ENCODE results near the gene CCT5.
A peak's percentile ranks its signal among the peaks of the same experiment; 100 is the strongest.
"Not testable (repeated sequence)": the region's sequence is repeated elsewhere in the genome, so short reads cannot be mapped to it uniquely, and the experiment has no call there.

The CCT5 gene

DNA sequence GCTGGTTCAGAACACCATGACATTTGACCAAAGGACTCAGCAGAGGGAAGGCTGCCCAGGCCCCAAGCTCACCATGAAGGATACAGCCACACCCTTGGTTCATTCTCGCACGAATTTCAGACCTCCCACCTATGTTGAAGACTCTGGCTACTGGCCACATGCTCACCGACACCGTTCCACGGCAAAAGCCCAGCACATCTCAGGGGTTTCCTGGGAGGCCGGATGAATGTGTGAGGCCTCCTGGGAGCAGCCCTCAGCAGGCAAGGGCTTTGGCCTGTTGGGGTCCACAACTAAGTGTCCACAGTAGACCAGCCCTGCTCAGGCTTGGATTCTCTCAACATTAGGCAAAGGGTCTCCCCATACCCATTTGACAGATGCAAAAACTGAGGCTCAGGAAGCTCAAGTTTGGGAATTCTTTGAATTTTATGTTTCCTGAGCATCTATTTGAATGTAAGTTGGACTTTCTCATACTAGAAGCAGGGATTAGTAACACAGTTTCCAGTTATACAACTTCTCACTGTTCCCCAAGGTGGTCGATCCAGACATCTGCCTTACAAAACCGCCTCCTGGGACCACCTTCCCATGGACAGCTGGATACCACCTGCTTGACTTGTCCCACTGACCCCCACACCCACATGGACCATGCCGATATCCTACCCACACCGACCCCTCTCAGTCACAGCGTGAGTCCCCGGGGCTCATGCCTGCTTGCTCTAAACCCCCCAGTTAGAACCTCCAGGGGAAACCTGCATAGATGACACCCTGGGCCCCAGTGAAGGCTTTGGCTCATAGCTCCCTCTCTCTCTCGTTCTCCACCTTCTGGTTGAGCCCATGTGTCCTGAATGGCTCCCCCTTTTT, 27.9 kb downstream of the CCT5 start:
- no peak for DNase-seq (ENCODE audit: low read depth)

DNA sequence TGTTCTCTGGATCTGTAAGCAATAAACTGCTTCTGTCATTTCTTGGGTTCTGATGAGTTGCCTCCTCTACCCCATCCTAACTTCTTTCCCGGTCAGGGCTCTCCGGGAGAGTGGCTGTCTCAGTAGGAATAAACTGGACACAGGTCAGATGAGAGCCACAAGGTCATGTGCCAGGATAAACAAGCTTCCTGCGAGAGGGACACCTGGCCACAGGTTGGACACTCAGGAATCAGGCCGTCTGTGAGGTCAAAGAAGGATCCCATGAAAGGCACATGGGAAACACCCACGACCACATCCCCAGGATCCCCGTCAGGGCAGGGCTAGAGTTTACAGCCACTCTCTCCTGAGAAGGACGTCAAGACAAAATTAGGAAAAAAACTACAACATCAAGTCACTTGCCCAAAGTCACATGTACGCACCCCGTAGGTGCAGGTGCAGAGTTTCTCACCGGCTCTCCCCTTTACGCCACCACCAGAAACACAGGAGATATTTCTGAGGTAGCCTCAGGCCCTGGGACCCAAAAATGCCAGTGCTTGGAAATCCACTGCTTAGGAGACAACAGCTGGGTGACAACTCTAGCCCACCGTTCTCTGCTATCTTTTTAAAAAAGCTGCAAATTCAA, 28.7 kb downstream of the CCT5 start:
- no peak for DNase-seq (ENCODE audit: low read depth)

DNA sequence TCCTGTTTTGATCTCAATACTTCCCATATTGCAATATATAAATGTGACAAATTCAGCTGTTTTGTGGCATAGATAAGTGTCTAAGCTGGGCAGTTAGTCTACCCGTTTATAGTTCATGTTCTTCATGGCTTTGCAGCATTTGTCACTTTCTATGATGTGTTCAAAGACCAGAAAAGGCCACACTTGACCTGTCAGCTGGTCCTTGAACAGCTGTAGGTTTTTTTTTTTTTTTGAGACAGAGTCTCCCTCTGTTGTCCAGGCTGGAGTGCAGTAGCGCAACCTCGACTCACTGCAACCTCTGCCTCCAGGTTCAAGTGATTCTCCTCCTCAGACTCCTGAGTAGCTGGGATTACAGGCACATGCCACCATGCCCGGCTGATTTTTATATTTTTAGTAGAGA, 29.2 kb downstream of the CCT5 start:
- DNase-seq (ENCODE audit: low read depth): no peak

DNA sequence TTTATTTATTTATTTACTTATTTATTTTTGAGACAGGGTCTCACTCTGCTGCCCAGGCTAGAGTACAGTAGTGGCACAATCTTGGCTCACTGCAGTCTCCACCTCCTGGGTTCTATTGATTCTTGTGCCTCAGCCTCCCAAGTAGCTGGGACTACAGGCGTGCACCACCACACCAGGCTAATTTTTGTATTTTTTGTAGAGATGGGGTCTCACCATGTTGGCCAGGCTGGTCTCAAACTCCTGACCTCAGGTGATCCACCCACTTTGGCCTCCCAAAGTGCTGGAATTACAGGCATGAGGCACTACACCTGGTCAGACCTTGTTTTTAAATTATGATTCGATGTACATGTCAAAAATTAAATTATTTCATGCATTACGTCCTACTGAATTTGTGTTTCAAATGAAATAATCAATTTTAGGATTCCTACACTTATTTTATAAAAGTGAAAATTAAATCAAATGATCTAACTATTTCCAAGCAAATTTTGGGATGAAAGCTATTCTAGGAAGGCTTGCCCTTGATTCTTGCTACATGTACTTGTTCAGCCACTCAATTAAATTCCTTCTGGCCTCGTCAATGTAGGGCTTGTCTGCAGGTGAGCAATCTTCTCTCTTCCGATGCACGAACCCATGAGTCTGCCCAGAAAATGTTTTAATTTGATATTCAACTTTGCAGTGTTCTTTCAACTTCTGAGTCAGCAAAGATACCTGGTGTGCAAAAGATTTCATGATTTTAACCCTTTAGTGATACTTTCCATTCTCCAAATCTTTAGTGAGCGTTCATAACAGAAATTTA, 30.0 kb downstream of the CCT5 start:
- DNase-seq (ENCODE audit: low read depth): no peak

DNA sequence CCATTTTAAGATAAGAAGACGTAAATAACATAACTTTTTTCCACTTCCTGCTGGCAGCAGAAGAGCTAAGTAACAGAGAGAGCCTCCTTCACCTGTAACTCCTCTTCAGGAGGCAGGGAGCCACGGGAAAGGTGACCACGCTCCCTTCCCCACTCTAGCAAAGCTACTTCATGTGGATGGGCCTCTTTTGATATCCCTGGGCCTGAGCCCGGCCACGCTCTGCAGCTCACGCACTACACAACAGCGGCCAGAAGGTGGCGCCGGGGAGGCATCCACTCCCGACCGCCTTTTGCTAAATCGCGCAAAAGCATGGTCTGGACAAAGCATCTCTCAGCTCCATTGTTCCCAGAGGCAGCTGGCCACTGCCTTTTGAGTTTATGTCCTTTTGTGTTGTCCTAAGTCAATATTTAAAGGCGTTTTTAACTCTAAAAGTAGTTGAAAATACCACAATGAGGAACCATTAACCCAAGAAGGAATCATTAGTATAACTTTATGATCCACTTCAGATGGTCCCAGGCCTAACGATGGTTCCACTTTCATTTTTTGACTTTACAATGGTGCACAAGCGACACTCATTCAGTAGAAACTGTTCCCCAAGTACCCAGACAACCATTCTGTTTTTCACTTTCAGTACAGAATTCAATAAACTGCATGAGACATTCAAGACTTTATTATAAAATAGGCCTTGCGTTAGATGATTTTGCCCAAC, 34.0 kb downstream of the CCT5 start:
- peak; percentile 41 for DNase-seq (ENCODE audit: low read depth)

DNA sequence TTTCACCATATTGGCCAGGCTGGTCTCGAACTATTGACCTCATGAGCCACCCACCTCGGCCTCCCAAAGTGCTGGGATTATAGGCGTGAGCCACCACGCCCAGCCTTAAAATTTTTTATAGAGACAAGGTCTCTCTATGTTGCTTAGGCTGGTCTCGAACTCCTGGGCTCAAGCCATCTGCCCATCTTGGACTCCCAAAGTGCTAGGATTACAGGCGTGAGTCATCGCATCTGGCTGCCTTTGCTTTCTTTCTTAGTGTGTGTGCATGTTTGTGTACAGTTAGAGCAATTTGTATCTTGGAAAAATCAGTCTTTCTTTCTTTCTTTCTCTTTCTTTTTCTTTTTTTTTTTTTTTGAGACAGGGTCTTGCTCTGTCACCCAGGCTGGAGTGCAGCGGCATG, 35.3 kb downstream of the CCT5 start:
- DNase-seq (ENCODE audit: low read depth): not testable (repeated sequence)

DNA sequence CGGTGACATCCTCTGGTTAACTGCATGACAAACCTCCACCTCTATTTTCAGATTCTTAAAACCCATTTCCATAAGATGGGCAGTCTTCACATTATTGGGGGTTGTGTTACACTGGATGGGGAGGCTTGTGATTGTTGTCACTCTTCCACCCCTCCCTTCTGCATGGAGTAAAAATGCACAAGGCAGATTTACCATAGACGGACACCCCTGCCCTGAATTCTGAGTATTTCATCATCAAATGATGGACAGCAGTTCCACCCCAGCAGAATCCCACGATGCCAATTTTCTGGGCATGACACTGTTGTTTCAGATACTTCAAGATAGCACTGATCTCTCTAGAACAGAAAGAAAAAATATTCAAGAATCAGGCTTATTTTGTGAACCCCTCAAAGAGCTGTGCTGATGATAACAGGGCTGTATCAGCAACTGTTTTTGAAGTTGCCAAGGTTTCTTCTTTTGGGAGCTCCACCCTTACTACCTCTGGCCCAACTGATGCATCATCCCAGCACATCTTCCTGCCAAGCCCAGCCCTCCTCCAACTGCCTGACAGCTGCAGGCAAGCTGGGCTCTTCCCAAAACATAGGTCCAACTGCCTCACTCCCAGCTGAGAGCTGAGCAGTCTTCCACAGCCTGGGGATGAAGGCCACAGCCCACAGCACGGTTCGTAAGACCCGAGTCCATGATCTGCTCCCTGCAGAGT, 36.2 kb downstream of the CCT5 start:
- no peak for DNase-seq (ENCODE audit: low read depth)

DNA sequence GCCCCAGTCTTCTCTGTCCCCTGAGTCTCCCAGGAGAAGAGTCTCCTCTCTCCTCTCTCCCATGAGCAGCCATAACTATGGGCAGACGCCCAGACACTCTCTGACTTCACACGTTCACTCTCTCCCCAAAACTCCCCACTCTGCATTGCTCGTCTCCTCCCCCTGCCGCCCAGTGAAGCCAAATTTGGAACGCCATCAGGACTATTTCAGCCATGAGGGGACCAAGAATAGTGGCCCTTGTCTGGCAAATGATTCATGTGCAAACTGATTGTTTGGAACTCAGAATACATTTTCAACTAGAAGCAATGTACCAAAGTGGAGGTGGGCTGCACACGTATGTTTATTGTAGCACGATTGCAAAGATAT, 36.8 kb downstream of the CCT5 start:
- DNase-seq (ENCODE audit: low read depth): no peak

DNA sequence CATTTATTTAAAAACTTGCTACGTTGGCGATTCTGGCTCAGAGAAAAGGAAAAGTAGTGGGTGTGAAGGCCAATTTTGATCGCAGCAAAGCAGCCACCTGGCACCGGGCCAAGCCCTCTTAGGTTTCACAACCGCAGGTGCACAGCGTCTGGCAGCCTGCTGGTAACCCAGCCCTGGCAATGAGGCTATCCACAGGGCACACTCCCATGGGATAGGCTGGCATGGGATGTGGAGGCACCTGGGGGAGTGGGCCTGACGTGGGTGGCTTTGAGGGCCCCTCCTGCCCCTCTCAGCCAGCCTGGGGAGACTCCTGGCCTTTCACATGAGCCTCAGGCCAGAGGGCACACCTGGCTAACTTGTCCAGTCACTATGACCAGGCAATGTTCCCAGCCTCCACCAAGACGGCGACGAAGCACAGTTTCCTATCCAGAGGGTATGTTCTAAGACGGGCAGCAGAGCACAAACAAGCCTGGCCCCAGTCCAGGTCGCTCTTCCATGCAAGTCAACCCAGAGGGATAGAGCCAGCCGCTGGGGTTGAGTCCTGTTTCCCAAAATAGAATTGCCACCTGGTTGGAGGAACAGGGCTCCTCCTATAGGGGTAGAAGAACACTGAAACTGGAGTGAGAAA, 38.6 kb downstream of the CCT5 start:
- DNase-seq (ENCODE audit: low read depth): no peak

DNA sequence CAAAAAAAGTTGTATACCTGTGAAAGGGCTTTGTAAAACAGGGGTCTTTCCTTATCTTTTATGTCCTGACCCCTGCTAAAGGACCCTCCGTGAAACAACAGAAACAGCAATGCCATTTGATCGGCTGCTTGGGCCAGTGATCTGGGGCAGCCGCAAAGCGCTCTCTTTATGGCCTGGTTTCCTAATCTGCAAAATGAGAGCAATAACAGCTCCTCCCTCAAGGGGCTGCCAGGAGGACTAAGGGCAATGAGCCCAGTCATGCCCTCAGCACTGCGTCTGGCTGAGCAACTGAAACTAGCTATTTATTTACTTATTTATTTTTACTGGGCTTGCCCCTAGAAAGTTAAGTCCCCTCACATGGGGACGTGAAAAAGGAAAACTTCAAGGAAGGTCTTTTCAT, 39.3 kb downstream of the CCT5 start:
- no peak for DNase-seq (ENCODE audit: low read depth)

DNA sequence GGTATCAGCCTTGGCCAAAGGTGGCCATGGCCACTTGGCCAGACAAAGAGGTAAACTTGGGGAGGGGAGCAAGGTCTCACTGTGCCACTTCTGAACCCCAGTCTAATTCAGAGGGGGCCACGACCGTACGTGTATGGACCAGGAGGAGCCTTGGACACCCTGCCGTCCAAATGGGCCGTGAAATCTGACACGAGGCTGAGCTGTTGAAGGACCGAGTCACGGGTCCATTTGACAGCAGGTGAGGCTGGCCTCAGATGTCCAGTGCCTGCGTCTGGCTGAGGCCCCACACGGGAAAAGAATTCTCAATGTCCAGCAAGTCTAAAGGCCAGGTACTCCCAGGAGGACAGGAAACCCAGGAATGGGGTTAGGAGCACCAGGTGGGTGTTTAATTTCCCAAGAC, 39.9 kb downstream of the CCT5 start:
- no peak for DNase-seq (ENCODE audit: low read depth)

DNA sequence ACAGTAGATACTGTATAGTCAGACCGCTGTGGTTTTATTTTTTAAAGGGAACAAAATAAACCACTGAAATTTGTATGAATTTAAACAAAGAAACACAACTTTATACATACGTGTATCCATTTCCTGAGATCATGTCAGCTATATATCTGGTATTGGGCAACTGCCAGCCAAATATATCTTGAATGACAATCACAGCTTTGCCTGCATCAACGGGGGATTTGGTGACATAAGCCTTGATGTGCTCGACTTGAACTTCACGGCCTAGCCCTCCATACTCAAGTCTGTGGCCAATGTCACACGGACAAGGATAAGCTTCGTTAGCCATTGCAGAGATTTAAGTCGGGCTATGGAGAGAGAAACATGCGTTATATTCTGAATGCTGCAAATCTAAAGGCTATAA, 40.4 kb downstream of the CCT5 start:
- no peak for DNase-seq (ENCODE audit: low read depth)

DNA sequence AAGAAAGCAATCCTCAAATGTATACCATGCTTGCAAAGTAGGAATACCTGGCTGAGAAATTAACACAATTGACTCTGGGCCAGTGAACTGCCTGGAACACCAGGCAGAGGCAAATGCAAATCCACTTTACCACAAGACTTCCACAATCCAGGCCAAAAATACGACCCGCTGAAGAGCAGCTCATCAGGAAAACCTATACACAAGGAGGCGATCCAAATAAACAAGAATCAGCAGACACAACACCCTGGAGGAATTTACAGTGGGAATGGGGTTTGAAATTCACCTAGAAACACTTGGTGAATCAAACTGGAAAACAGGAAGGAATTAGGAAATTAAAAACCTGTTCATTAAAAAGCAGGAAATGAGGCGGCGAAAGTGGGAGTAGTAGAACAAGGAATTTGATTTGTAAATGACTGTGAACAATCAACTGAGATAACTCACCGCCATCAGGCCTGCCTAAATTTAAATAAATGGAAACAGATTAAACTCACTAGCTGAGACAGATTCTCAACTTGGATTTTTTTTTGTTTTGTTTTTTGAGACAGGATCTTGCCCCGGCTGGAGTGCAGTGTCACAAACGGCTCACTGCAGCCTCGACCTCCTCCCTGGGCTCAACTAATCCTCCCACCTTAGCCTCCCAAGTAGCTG, 41.7 kb downstream of the CCT5 start:
- DNase-seq (ENCODE audit: low read depth): no peak

DNA sequence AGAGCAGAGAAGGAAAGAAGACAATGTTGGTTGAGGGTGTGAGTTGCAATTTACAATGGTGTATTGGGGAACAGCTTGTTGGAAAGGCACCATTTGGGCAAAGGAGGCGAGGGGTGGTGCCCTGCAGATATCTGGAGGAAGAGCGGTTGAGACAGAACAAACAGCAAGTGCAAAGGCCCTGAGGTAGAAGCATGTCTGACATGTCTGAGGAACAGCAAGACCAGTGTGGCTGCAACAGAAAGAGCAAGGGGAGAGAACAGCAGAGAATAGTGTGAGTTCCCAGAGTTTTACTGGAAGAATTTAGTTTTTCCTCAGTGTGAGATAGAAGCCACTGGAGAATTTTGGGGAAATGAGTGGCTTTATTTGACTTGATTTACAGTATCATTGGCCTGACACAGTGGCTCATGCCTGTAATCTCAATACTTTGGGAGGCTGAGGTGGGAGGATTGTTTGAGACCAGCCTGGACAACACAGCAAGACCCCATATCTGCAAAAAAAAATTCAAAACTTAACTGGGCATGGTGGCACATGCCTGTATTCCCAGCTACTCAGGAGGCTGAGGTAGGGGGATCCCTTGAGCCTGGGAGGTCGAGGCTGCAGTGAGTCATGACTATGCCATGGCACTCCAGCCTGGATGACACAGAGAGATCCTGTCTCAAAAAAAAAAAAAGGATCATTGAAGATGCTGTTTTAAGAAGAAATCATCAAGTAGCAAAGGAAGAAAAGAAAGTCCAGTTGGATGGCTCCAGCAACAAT, 44.0 kb downstream of the CCT5 start:
- DNase-seq (ENCODE audit: low read depth): no peak

DNA sequence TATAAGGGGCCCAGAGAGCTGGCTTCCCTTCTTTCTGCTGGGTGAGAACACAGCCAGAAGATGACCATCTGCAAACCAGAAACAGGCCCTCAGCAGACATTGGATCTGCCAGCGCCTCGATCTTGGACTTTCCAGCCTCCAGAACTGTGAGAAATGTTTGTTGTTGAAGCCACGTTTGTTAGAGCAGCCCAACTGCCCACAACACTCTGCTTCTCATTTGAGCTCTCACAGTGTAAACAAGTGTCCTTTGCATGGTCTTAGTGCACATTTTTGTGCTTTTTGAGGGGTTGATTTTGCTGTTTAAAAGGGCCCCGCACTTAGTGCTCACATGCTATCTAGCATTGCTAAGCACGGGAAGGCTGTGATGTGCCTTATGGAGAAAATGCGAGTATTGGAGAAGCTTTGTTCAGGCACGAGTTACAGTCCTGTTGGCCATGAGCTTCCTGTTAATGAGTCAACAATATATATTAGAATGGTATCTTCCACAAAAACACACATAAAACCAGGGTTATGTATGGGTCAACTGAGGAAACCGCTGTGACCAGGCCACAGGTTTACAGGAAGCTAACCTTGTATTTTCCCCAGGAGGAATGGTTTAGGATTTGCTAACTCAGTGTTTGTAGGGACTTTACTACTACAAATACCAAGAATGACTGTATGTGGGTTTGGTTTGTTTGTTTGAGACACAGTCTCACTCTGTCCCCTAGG, 45.7 kb downstream of the CCT5 start:
- no peak for DNase-seq (ENCODE audit: low read depth)

DNA sequence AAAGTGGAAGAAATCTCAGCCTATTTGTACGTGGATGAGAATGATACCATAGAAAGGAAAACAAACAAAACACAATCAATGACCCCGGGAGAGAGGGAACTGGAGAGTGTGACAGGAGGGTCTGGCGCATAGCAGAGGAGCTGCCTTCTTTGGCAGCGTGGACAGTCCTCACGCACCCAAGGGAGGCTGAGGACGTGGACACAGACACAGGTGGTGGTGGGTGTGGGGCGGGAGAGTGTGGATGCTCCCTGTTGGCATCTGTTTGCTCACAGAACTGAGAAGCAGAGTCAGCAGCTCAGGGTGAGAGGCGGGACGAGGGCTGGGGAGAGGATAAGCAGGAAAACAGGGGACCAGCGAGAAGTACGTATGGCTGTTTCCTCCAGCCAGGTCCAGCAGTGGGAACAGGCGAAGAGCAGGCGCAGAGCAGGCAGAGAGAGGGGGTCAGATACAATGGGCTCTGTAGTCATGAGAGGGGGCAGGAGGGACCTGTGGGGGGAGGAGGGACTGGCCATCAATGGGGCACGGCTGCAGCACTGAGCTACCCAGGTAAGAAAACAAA, 47.6 kb downstream of the CCT5 start:
- no peak for DNase-seq (ENCODE audit: low read depth)

DNA sequence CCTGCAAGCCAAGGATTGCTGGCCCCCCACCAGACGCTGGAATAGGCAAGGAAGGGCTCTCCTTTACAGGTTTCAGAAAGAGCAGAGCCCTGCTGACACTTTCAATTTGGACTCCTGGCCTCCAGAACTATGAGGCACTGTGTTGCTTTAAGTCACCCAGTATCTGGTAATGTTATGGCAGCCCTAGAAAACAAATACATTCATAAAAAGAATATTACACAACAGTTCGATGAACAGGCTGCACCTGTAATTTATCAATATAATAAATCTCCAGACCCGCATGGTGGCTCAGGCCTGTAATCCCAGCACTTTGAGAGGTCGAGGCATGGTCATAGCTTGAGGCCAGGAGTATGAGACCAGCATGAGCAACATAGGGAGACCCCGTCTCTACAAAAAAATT, 50.2 kb downstream of the CCT5 start:
- no peak for DNase-seq (ENCODE audit: low read depth)

DNA sequence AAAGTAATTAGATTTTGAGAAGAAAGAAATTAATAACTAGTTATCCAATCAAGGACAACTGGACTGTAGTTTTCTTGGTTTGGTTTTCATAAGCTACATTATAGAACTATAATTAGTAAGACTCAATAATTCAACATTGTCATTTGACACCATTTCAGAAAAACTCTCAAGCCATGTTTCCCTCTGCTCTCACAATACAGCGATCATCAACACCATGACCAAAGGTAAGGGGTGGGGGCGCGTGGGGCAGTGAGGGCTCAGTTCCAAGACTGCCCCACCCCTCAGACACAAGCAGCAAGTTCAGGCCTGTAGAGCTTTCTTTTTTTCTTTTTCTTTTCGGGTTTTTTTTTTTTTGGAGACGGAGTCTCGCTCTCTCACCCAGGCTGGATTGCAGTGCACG, 51.2 kb downstream of the CCT5 start:
- DNase-seq (ENCODE audit: low read depth): no peak

Measured in T-helper 22 cell (primary cell).